ENCODE measurements around the gene CACNA2D1. TPM values are rescaled to one million over a fixed set of nuclear protein-coding genes. Genes with fewer than 3 reads are reported as not detected.
"Not testable (repeated sequence)": the region's sequence is repeated elsewhere in the genome, so short reads cannot be mapped to it uniquely, and the experiment has no call there.

Gene CACNA2D1
- total RNA-seq, 2 experiments from 2014 or later: not detected

GRCh38 chr7:82158327-82158726 is 285.2 kb downstream of the CACNA2D1 start:
- POLR2A ChIA-PET: no interaction called here
- H3K27ac Mint-ChIP-seq: no peak overlapping the region
- no peaks in the 10 kb centered on the region for H3K27me3 Mint-ChIP-seq
- H3K4me1 Mint-ChIP-seq: no peaks in the 10 kb centered on the region
- DNase-seq: no peak
- no peak overlapping the region for H3K4me3 Mint-ChIP-seq
- CTCF ChIA-PET: interaction anchor here (0.7 kb wide), 1 partner anchor 8 kb away, joined by 4 read pairs; no protein-coding TSS in a partner anchor
- no peaks in the 10 kb centered on the region for H3K36me3 Mint-ChIP-seq (ENCODE audit: low read depth)
- H3K9me3 Mint-ChIP-seq: peaks cover 2% of the 10 kb centered on the region

DNA sequence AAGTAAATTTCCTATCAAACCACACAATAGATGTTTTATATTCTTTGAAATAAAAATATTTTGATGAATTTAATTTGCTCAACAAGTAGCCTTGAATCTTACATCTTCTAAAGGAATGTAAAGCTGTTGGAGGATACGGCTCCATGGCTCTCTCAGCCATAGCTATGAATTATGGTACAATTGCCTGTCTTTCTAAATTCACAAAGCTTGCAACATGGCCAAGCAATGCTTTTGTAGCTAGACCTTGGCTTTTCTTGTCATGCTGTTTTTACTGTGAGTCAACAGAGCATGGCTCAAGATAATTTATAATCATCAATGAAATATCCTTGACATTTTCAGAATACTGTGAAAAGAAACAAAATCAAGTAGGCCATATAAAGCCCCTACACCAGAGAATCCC is 286.7 kb downstream of the CACNA2D1 start:
- ChIA-PET POLR2A (no interaction called here), CTCF (no interaction called here)
- H3K36me3 Mint-ChIP-seq (ENCODE audit: low read depth): no peaks in the 10 kb centered on the region
- H3K27me3 Mint-ChIP-seq: no peaks in the 10 kb centered on the region
- H3K4me1 Mint-ChIP-seq: no peaks in the 10 kb centered on the region
- no peak for DNase-seq
- peaks cover 2% of the 10 kb centered on the region for H3K9me3 Mint-ChIP-seq
- no peak overlapping the region for H3K4me3 Mint-ChIP-seq
- no peak overlapping the region for H3K27ac Mint-ChIP-seq

DNA sequence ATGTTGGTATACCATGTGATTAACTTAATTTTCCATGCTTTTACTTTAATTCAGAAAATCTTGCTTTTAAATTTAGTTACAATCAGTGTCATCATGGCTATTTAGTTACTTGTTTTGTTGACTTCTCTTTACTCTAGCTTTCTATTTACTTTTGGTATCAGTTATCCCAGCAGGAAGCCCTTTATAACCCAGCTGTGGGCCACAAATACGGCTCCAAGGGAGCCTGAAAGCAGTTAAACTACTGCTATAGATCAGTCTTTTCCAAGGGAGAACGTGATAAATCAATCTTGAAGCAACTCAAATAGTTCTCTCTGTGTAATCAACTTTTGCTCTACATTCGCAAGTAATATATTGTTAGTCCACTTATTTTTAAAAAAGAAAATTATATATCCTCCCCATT is 287.4 kb downstream of the CACNA2D1 start:
- Mint-ChIP-seq H3K9me3 (peaks cover 2% of the 10 kb centered on the region), H3K4me3 (no peak overlapping the region), H3K27ac (no peak overlapping the region), H3K36me3 (ENCODE audit: low read depth) (no peaks in the 10 kb centered on the region), H3K27me3 (no peaks in the 10 kb centered on the region), H3K4me1 (no peaks in the 10 kb centered on the region)
- no peak for DNase-seq
- CTCF ChIA-PET: no interaction called here
- POLR2A ChIA-PET: no interaction called here

DNA sequence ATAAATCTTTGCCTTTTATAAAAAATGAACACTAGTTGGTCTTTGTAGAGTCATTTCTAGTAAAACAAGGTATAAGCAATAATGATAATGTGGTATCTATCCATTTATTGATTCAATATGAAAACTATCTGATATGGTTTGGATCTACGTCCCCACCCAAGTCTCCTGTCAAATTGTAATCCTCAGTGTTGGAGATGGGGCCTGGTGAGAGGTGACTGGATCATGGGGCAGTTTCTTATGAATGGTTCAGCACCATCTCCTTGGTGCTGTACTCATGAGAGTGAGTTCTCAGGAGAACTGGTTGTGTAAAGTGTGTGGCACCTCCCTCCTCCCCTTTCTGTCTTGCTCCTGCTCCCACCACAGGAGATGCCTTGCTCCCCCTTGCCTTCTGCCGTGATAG is 288.8 kb downstream of the CACNA2D1 start:
- POLR2A ChIA-PET: no interaction called here
- CTCF ChIA-PET: no interaction called here

DNA sequence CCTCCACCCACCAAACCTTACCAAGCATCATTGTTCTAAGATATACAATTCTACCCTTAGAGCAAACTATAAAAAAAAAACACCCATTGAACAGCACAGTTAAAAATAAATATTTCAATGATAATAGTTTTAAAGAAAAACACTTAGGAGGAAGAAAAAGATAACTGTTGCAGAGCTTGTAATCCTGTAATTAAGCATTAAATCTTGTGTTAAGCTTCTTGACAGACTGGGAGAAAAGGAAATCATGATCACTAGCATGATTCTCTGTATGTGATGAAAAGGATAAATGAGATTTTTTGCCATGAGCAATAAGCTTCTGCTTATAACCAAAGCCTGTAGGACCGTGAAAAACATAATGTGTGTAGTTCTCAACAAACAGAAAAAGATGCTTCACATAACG is 289.8 kb downstream of the CACNA2D1 start:
- Mint-ChIP-seq H3K27ac (no peak overlapping the region), H3K27me3 (no peaks in the 10 kb centered on the region), H3K4me3 (no peak overlapping the region), H3K4me1 (no peaks in the 10 kb centered on the region), H3K9me3 (peaks cover 2% of the 10 kb centered on the region), H3K36me3 (ENCODE audit: low read depth) (no peaks in the 10 kb centered on the region)
- POLR2A ChIA-PET: no interaction called here
- no peak for DNase-seq
- CTCF ChIA-PET: no interaction called here

More for the DNA sequence above, 288.8 kb downstream of the CACNA2D1 start:
- H3K4me3 Mint-ChIP-seq: no peak overlapping the region
- DNase-seq: no peak
- peaks cover 2% of the 10 kb centered on the region for H3K9me3 Mint-ChIP-seq
- no peaks in the 10 kb centered on the region for H3K4me1 Mint-ChIP-seq
- H3K36me3 Mint-ChIP-seq (ENCODE audit: low read depth): no peaks in the 10 kb centered on the region
- H3K27ac Mint-ChIP-seq: no peak overlapping the region
- no peaks in the 10 kb centered on the region for H3K27me3 Mint-ChIP-seq

GRCh38 chr7:82152858-82153257 is 290.7 kb downstream of the CACNA2D1 start:
- ChIA-PET CTCF (no interaction called here), POLR2A (no interaction called here)
- DNase-seq: no peak
- Mint-ChIP-seq H3K36me3 (ENCODE audit: low read depth) (no peaks in the 10 kb centered on the region), H3K27me3 (no peaks in the 10 kb centered on the region), H3K9me3 (peaks cover 2% of the 10 kb centered on the region), H3K4me3 (no peak overlapping the region), H3K4me1 (no peaks in the 10 kb centered on the region), H3K27ac (no peak overlapping the region)

GRCh38 chr7:82146491-82146890 is 297.1 kb downstream of the CACNA2D1 start:
- Mint-ChIP-seq H3K27me3 (no peaks in the 10 kb centered on the region), H3K27ac (no peak overlapping the region), H3K4me3 (no peak overlapping the region), H3K9me3 (no peaks in the 10 kb centered on the region), H3K4me1 (no peaks in the 10 kb centered on the region), H3K36me3 (ENCODE audit: low read depth) (no peaks in the 10 kb centered on the region)
- ChIA-PET POLR2A (no interaction called here), CTCF (no interaction called here)
- DNase-seq: no peak

- Mint-ChIP-seq H3K4me1 (no peaks in the 10 kb centered on the region), H3K9me3 (no peaks in the 10 kb centered on the region), H3K27ac (no peak overlapping the region), H3K27me3 (no peaks in the 10 kb centered on the region), H3K4me3 (no peak overlapping the region), H3K36me3 (ENCODE audit: low read depth) (no peaks in the 10 kb centered on the region)
- ChIA-PET CTCF (no interaction called here), POLR2A (no interaction called here)
- DNase-seq: no peak
These were observed 301.2 kb downstream of the CACNA2D1 start for GRCh38 chr7:82142263-82142864.

DNA sequence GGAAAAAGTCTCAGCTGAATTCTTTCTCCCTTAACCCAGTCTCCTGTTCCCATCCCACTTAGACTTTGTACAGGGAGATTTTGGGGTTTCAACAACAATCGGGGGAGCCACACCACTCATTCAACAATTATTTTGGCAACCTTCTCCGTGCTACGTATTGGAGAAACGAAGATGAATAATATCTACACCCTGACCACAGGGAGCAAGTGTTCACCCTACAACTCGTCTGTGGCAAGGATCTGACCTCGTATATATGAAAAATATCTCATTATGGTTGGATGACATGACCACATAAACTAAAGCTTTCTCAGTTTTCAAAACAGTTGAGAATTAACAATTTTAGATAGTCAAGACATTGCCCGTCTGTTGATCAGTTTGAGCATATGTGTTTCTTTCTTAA is 302.1 kb downstream of the CACNA2D1 start:
- CTCF ChIA-PET: no interaction called here
- POLR2A ChIA-PET: no interaction called here
- Mint-ChIP-seq H3K4me3 (no peak overlapping the region), H3K27ac (no peak overlapping the region), H3K4me1 (no peaks in the 10 kb centered on the region), H3K9me3 (no peaks in the 10 kb centered on the region), H3K27me3 (no peaks in the 10 kb centered on the region), H3K36me3 (ENCODE audit: low read depth) (no peaks in the 10 kb centered on the region)
- DNase-seq: no peak

DNA sequence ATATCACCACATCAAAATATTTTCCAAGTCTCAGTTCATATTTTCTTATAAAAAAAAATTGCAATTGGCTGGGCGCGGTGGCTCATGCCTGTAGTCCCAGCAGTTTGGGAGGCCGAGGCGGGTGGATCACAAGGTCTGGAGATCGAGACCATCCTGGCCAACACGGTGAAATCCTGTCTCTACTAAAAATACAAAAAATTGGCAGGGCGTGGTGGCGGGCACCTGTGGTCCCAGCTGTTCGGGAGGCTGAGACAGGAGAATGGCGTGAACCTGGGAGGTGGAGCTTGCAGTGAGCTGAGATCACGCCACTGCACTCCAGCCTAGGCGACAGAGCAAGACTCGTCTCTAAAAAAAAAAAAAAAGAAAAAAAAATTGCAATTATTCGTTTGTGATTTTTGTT is 303.0 kb downstream of the CACNA2D1 start:
- H3K9me3 Mint-ChIP-seq; H3K27ac Mint-ChIP-seq; CTCF ChIA-PET; H3K4me3 Mint-ChIP-seq; POLR2A ChIA-PET; H3K27me3 Mint-ChIP-seq; H3K36me3 Mint-ChIP-seq (ENCODE audit: low read depth); DNase-seq; H3K4me1 Mint-ChIP-seq: not testable (repeated sequence)

DNA sequence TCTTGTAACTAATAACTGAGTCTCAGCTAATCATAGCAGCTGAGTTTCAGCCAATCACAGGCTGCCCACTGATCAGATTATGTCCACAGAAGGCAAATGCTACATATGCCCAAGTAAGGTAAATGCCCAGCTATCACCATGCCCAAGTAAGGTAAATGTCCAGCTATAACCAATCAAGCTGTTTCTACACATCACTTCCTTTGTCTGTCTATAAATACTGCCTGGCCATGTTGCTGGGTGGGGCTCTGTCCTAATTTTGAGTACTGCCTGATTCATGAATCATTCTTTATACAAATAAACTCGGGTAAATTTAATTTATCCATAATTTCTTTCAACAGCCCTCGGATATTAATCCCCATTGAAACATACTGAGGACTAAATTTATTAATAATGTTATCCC is 312.4 kb downstream of the CACNA2D1 start:
- H3K9me3 Mint-ChIP-seq: peaks cover 5% of the 10 kb centered on the region
- H3K27ac Mint-ChIP-seq: no peak overlapping the region
- H3K27me3 Mint-ChIP-seq: no peaks in the 10 kb centered on the region
- no peaks in the 10 kb centered on the region for H3K36me3 Mint-ChIP-seq (ENCODE audit: low read depth)
- no peak for DNase-seq
- POLR2A ChIA-PET: no interaction called here
- CTCF ChIA-PET: interaction anchor here (0.7 kb wide), 1 partner anchor 649 kb away, joined by 3 read pairs; no protein-coding TSS in a partner anchor
- H3K4me1 Mint-ChIP-seq: no peaks in the 10 kb centered on the region
- no peak overlapping the region for H3K4me3 Mint-ChIP-seq

- no peak for DNase-seq
- peaks cover 2% of the 10 kb centered on the region for H3K9me3 Mint-ChIP-seq
- H3K27me3 Mint-ChIP-seq: no peaks in the 10 kb centered on the region
- ChIA-PET CTCF (no interaction called here), POLR2A (no interaction called here)
- H3K27ac Mint-ChIP-seq: no peak overlapping the region
- H3K36me3 Mint-ChIP-seq (ENCODE audit: low read depth): no peaks in the 10 kb centered on the region
- no peaks in the 10 kb centered on the region for H3K4me1 Mint-ChIP-seq
- H3K4me3 Mint-ChIP-seq: no peak overlapping the region
These were observed 314.5 kb downstream of the CACNA2D1 start for GRCh38 chr7:82129091-82129490.

DNA sequence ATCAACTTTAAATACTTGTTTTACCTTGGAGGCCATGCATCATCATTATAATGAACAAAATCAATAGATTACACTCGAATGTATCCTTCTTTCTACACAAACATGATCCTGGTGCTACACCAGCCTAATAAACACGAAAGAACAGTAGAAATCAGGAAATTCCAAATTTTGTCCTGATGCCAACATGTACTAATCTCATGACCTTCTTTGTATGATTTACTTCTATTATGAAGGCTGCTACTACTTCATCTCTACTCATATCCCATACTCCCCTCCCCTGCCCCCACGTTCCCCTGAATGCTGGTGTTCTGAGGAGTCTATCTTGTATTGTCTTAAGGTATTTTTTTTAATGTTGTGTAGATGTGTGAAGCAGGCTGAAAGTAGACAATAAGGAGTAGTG is 315.0 kb downstream of the CACNA2D1 start:
- Mint-ChIP-seq H3K27ac (no peak overlapping the region), H3K9me3 (peaks cover 2% of the 10 kb centered on the region), H3K4me3 (no peak overlapping the region), H3K4me1 (no peaks in the 10 kb centered on the region), H3K36me3 (ENCODE audit: low read depth) (no peaks in the 10 kb centered on the region), H3K27me3 (no peaks in the 10 kb centered on the region)
- POLR2A ChIA-PET: no interaction called here
- DNase-seq: no peak
- CTCF ChIA-PET: no interaction called here

GRCh38 chr7:82126576-82126975 is 317.0 kb downstream of the CACNA2D1 start:
- Mint-ChIP-seq H3K9me3 (peaks cover 2% of the 10 kb centered on the region), H3K36me3 (ENCODE audit: low read depth) (no peaks in the 10 kb centered on the region), H3K27ac (no peak overlapping the region), H3K27me3 (no peaks in the 10 kb centered on the region), H3K4me3 (no peak overlapping the region), H3K4me1 (no peaks in the 10 kb centered on the region)
- ChIA-PET POLR2A (no interaction called here), CTCF (no interaction called here)
- DNase-seq: no peak

GRCh38 chr7:82124445-82124844 is 319.1 kb downstream of the CACNA2D1 start:
- Mint-ChIP-seq H3K36me3 (ENCODE audit: low read depth) (no peaks in the 10 kb centered on the region), H3K9me3 (no peaks in the 10 kb centered on the region), H3K27ac (no peak overlapping the region), H3K4me1 (no peaks in the 10 kb centered on the region), H3K4me3 (no peak overlapping the region), H3K27me3 (no peaks in the 10 kb centered on the region)
- DNase-seq: no peak
- ChIA-PET POLR2A (no interaction called here), CTCF (no interaction called here)
